GM20000 (cell line): ENCODE data around the gene MYCBP2.

Source experiments
- DNase-seq: peaks from one replicate; pipeline ENCODE4 v3.0.0; 2012; ENCODE audit warnings: low spot score
- TF ChIP-seq, protein P1 (sequence below): IDR thresholded peaks from 2 replicates; pipeline ENCODE4 v1.5.1; 2012; ENCODE audit warnings: mild to moderate bottlenecking, control low read depth; ENCODE audit errors: extremely low read depth, missing control alignments

MYCBP2 gene

GRCh38 chr13:77362166-77362565, 35.3 kb upstream of the MYCBP2 start:
- TF ChIP-seq, protein P1, sequence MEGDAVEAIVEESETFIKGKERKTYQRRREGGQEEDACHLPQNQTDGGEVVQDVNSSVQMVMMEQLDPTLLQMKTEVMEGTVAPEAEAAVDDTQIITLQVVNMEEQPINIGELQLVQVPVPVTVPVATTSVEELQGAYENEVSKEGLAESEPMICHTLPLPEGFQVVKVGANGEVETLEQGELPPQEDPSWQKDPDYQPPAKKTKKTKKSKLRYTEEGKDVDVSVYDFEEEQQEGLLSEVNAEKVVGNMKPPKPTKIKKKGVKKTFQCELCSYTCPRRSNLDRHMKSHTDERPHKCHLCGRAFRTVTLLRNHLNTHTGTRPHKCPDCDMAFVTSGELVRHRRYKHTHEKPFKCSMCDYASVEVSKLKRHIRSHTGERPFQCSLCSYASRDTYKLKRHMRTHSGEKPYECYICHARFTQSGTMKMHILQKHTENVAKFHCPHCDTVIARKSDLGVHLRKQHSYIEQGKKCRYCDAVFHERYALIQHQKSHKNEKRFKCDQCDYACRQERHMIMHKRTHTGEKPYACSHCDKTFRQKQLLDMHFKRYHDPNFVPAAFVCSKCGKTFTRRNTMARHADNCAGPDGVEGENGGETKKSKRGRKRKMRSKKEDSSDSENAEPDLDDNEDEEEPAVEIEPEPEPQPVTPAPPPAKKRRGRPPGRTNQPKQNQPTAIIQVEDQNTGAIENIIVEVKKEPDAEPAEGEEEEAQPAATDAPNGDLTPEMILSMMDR, result no peak
- DNase-seq, result no peak

- TF ChIP-seq, protein P1, result no peak
- no peak for DNase-seq
Observed at GRCh38 chr13:77360032-77360685, 33.3 kb upstream of the MYCBP2 start.

DNA sequence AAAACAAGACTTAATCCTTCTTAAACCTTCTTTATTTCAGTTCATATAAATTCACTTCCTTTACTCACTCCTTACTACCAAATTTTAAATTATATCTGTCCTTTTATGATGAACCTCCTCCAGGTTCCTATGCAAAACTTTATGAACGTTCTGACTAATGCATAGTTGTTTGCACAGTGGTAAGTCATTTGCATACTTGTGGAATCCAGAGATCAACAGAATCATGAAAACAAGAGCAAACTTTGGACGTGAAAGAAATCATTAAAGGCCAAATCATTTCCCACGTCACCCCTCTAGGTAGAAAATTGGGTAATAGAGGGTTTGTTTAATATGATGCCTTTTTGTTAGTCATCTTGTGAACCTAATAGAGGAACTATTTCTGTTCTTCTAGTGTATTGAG, 32.3 kb upstream of the MYCBP2 start:
- TF ChIP-seq, protein P1, result no peak
- DNase-seq, result no peak

DNA sequence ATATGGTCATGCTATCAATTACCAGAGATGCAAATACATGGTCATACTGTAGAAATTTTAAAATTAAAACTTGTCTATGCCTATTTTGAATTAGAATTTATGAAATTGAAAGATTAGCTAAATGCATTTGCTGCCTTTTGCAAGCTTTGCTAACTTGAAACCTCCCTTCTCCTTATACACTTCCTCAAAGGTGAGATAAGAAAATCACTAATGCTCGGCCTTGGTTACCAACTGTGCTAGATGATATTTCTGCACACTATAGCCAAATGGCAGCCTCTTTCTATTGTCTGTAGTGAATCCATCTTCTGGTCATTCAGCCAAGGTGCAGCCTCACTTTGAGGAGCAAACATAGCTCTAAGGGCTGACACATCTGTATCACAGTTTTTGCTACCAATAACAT, 31.1 kb upstream of the MYCBP2 start:
- TF ChIP-seq, protein P1, result no peak
- no peak for DNase-seq

DNA sequence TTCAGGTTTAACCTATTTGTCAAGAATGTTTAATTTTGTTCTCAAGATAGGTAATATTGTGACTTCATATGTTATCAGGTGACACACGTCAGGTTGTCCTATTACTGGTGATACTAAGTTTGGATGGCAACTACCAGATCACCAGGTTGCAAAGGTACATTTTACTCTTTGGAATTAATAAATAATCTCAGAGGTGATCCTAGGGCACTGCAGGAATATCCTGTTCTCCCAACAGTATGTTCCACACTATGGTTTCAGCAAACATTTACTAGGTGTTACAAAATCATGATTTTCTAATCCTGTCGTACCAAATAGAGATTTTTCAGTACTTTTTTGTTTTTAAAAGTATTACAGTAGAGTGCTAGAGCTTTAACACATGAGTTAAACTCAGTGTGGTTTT, 29.3 kb upstream of the MYCBP2 start:
- TF ChIP-seq, protein P1, result no peak
- no peak for DNase-seq

- DNase-seq, result no peak
- TF ChIP-seq, protein P1, result no peak
Observed at GRCh38 chr13:77353995-77354394, 27.1 kb upstream of the MYCBP2 start.

DNA sequence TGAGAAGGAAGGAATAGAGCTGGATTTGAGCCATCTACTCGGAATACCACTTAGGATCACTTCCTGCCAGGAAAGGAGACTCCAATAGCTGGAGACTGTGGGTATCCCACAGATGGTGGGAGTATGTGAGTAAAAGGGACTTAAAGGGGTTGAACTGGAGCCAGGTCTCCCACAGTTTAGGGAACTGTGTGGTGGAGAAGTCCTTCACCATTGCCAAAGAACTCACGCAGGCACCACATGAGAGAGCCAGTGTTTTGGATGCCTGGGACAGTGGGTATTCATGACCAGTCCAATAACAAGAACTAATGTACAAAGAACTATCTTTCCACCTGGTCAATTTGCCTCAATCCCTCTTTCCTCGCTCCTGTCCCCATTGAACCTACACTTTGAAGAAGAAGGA, 24.4 kb upstream of the MYCBP2 start:
- TF ChIP-seq, protein P1, result no peak
- no peak for DNase-seq
